Peyer's patch (tissue), 4 donors: ENCODE data around the gene LHFPL2. TPM values are rescaled to one million over a fixed set of nuclear protein-coding genes. Genes with fewer than 3 reads are reported as not detected.
A peak's percentile ranks its signal among the peaks of the same experiment; 100 is the strongest.
"Not testable (repeated sequence)": the region's sequence is repeated elsewhere in the genome, so short reads cannot be mapped to it uniquely, and the experiment has no call there.

ENCODE experiments used
- DNase-seq, 3 donors: peaks; one replicate each; pipeline ENCODE4 v3.0.0-alpha.2; 2017 to 2019
- H3K27ac ChIP-seq, 4 donors: fragments of 200-600 bp; sonication (generic); one replicate each; pipeline ENCODE4 v1.5.1; 2016 to 2019
- H3K27me3 ChIP-seq, 2 donors: fragments of 200-600 bp; sonication (generic); one replicate each; pipeline ENCODE4 v1.5.1; 2019
- H3K36me3 ChIP-seq, 3 donors: fragments of 200-600 bp; sonication (generic); one replicate each; pipeline ENCODE4 v1.5.1; 2016 to 2019
- H3K4me1 ChIP-seq, 4 donors: fragments of 200-600 bp; sonication (generic); one replicate each; pipeline ENCODE4 v1.5.1; 2016 to 2019
- H3K4me3 ChIP-seq, 4 donors: fragments of 200-600 bp; sonication (generic); 1 replicate in 3 of 4; 2 replicates in 1 of 4; pipeline ENCODE4 v1.5.1; 2016 to 2019; ENCODE audit warnings: mild to moderate bottlenecking in 1 of 4
- H3K9me3 ChIP-seq, 4 donors: fragments of 200-600 bp; sonication (generic); one replicate each; pipeline ENCODE4 v1.5.1; 2016 to 2019; ENCODE audit warnings: mild to moderate bottlenecking in 1 of 4
- CTCF ChIP-seq, 6 experiments: fragments of 450-650 bp in 4 of 6; fragments of 200-600 bp in 2 of 6; sonication (generic) in 1 of 6; IDR thresholded peaks; one replicate each; pipeline ENCODE4 v1.5.1; 2017 to 2019; ENCODE audit warnings: antibody characterized with exemption in 6 of 6, mild to moderate bottlenecking in 3 of 6, moderate library complexity in 1 of 6
- POLR2A ChIP-seq, 2 donors: fragments of 450-650 bp; IDR thresholded peaks; one replicate each; pipeline ENCODE4 v1.5.1; 2017; ENCODE audit warnings: antibody characterized with exemption in 2 of 2, mild to moderate bottlenecking in 2 of 2, moderate library complexity in 2 of 2
- total RNA-seq, 4 donors: library from RNA; depleted of rRNA; stranded (reverse); fragments of >200 nt; gene quantifications; one replicate each; pipeline ENCODE4 v1.1.0, GENCODE V29; 2016

Gene LHFPL2
- total RNA-seq, 4 donors from 2014 or later: 22.3 to 63.4 (median 55.7) TPM

- H3K4me1 ChIP-seq: no peaks in the 10 kb centered on the region
- no peak for DNase-seq
- no peak overlapping the region for H3K27ac ChIP-seq
- no peak overlapping the region for H3K4me3 ChIP-seq
- H3K9me3 ChIP-seq: no peaks in the 10 kb centered on the region
- H3K27me3 ChIP-seq: no peaks in the 10 kb centered on the region
- TF ChIP-seq POLR2A (IDR thresholded peaks at IDR 0.05): no peak
- no peak for TF ChIP-seq CTCF (IDR thresholded peaks at IDR 0.05)
- peaks cover 0 to 15% (median 0%) of the 10 kb centered on the region in 3 donors for H3K36me3 ChIP-seq
Observed at GRCh38 chr5:78621291-78621738, 27.3 kb downstream of the LHFPL2 start.

GRCh38 chr5:78620119-78620518, 28.5 kb downstream of the LHFPL2 start:
- not testable (repeated sequence) for H3K4me3 ChIP-seq, H3K27me3 ChIP-seq, H3K27ac ChIP-seq, H3K9me3 ChIP-seq, H3K4me1 ChIP-seq, DNase-seq
- H3K36me3 ChIP-seq: peaks cover 0 to 11% (median 0%) of the 10 kb centered on the region in 3 donors

- H3K27ac ChIP-seq: no peak overlapping the region
- no peaks in the 10 kb centered on the region for H3K27me3 ChIP-seq
- TF ChIP-seq POLR2A (IDR thresholded peaks at IDR 0.05): no peak
- no peaks in the 10 kb centered on the region for H3K4me1 ChIP-seq
- H3K36me3 ChIP-seq: peaks cover 0 to 11% (median 0%) of the 10 kb centered on the region in 3 donors
- H3K9me3 ChIP-seq: no peaks in the 10 kb centered on the region
- DNase-seq: no peak
- H3K4me3 ChIP-seq: no peak overlapping the region
Observed at GRCh38 chr5:78618303-78618702, 30.3 kb downstream of the LHFPL2 start.

GRCh38 chr5:78615697-78616096, 32.9 kb downstream of the LHFPL2 start:
- Histone ChIP-seq H3K4me1 (peaks cover 0 to 14% (median 0%) of the 10 kb centered on the region in 4 donors), H3K4me3 (no peak overlapping the region), H3K27ac (no peak overlapping the region), H3K36me3 (peaks cover 0 to 15% (median 0%) of the 10 kb centered on the region in 3 donors), H3K9me3 (no peaks in the 10 kb centered on the region), H3K27me3 (no peaks in the 10 kb centered on the region)
- peak in 1 of 3 donors; percentile 63 for DNase-seq
- TF ChIP-seq CTCF (IDR thresholded peaks at IDR 0.05) (no peak), POLR2A (IDR thresholded peaks at IDR 0.05) (no peak)

GRCh38 chr5:78614816-78615215, 33.8 kb downstream of the LHFPL2 start:
- H3K36me3 ChIP-seq: peaks cover 0 to 11% (median 0%) of the 10 kb centered on the region in 3 donors
- no peak for DNase-seq
- H3K27me3 ChIP-seq: no peaks in the 10 kb centered on the region
- TF ChIP-seq POLR2A (IDR thresholded peaks at IDR 0.05) (no peak), CTCF (IDR thresholded peaks at IDR 0.05) (no peak)
- peaks cover 0 to 19% (median 0%) of the 10 kb centered on the region in 4 donors for H3K4me1 ChIP-seq
- H3K4me3 ChIP-seq: no peak overlapping the region
- no peak overlapping the region for H3K27ac ChIP-seq
- no peaks in the 10 kb centered on the region for H3K9me3 ChIP-seq

GRCh38 chr5:78613756-78614155, 34.8 kb downstream of the LHFPL2 start:
- DNase-seq: no peak
- no peak overlapping the region for H3K27ac ChIP-seq
- H3K36me3 ChIP-seq: peaks cover 0 to 11% (median 0%) of the 10 kb centered on the region in 3 donors
- TF ChIP-seq POLR2A (IDR thresholded peaks at IDR 0.05): no peak
- no peak for TF ChIP-seq CTCF (IDR thresholded peaks at IDR 0.05)
- H3K4me3 ChIP-seq: no peak overlapping the region
- no peaks in the 10 kb centered on the region for H3K9me3 ChIP-seq
- H3K27me3 ChIP-seq: no peaks in the 10 kb centered on the region
- H3K4me1 ChIP-seq: peaks cover 0 to 19% (median 0%) of the 10 kb centered on the region in 4 donors

GRCh38 chr5:78613151-78613533, 35.4 kb downstream of the LHFPL2 start:
- no peak for DNase-seq
- H3K4me1 ChIP-seq: peaks cover 0 to 19% (median 0%) of the 10 kb centered on the region in 4 donors
- TF ChIP-seq CTCF (IDR thresholded peaks at IDR 0.05) (no peak), POLR2A (IDR thresholded peaks at IDR 0.05) (no peak)
- H3K9me3 ChIP-seq: no peaks in the 10 kb centered on the region
- no peak overlapping the region for H3K27ac ChIP-seq
- no peaks in the 10 kb centered on the region for H3K27me3 ChIP-seq
- H3K36me3 ChIP-seq: peaks cover 0 to 11% (median 0%) of the 10 kb centered on the region in 3 donors
- no peak overlapping the region for H3K4me3 ChIP-seq
